Upper lobe of left lung (tissue), 6 donors: ENCODE data around the gene LIMD2. TPM values are rescaled to one million over a fixed set of nuclear protein-coding genes. Genes with fewer than 3 reads are reported as not detected.

Experiments used
- ATAC-seq, 2 donors: fragments of 200-7000 bp; cut with Tn5 transposase; one replicate each; pipeline ENCODE4 v1.9.1; 2022; ENCODE audit warnings: mild to moderate bottlenecking in 2 of 2, moderate library complexity in 2 of 2; ENCODE audit not compliant: low FRiP score in 2 of 2
- DNase-seq, 2 donors: peaks; one replicate each; pipeline ENCODE4 v3.0.0-alpha.2; 2019 to 2020
- H3K27ac ChIP-seq, 4 donors: fragments of 200-600 bp; sonication (generic); one replicate each; pipeline ENCODE4 v1.5.1; 2016 to 2019
- H3K27me3 ChIP-seq, 4 donors: fragments of 200-600 bp; sonication (generic); one replicate each; pipeline ENCODE4 v1.5.1; 2017 to 2019
- H3K36me3 ChIP-seq, 4 donors: fragments of 200-600 bp; sonication (generic); one replicate each; pipeline ENCODE4 v1.5.1; 2016 to 2019
- H3K4me1 ChIP-seq, 4 donors: fragments of 200-600 bp; sonication (generic); one replicate each; pipeline ENCODE4 v1.5.1; 2018 to 2019
- H3K4me3 ChIP-seq, 4 donors: fragments of 200-600 bp; sonication (generic); one replicate each; pipeline ENCODE4 v1.5.1; 2017 to 2019; ENCODE audit warnings: mild to moderate bottlenecking in 2 of 4, moderate library complexity in 1 of 4
- H3K9me3 ChIP-seq, 4 donors: fragments of 200-600 bp; sonication (generic); one replicate each; pipeline ENCODE4 v1.5.1; 2018 to 2019
- CTCF ChIP-seq, 6 experiments: fragments of 450-650 bp in 4 of 6; fragments of 200-600 bp in 2 of 6; sonication (generic) in 2 of 6; IDR thresholded peaks; one replicate each; pipeline ENCODE4 v1.5.1; 2016 to 2019; ENCODE audit warnings: antibody characterized with exemption in 6 of 6
- EP300 ChIP-seq, 4 donors: sonication (generic); formaldehyde crosslinking; IDR thresholded peaks; one replicate each; pipeline ENCODE4 v1.5.1; 2017; ENCODE audit warnings: antibody characterized with exemption in 4 of 4, control low read depth in 2 of 4
- POLR2A ChIP-seq, 4 donors: fragments of 450-650 bp; IDR thresholded peaks; one replicate each; pipeline ENCODE4 v1.5.1; 2016 to 2017; ENCODE audit warnings: antibody characterized with exemption in 4 of 4, mild to moderate bottlenecking in 2 of 4
- POLR2AphosphoS5 ChIP-seq, 2 donors: sonication (generic); formaldehyde crosslinking; IDR thresholded peaks; one replicate each; pipeline ENCODE4 v1.5.1; 2017; ENCODE audit warnings: antibody characterized with exemption in 2 of 2
- WGBS, 2 donors: methylation state at CpG; one replicate each; pipeline ENCODE4 v1.1.5; 2017 to 2018; 5-methylcytosine and 5-hydroxymethylcytosine counted together
- total RNA-seq, 6 donors: library from RNA; depleted of rRNA in 4 of 6; stranded (reverse); fragments of >200 nt in 4 of 6; gene quantifications; one replicate each; pipeline versions ENCODE4 v1.1.0 to v1.2.1, GENCODE V29; 2016 to 2021
- donor health status: DM: no; HTN: no; CAD: no; lungs with moderate emphysema.
- donor health status: DM: no; HTN: yes; CAD: no; lungs with severe emphysema.

The LIMD2 gene
- total RNA-seq, 6 donors from 2014 or later = 13.2 to 115 (median 21.6) TPM

- peak overlapping the region; percentile 74 to 85 (median 83) for H3K27ac ChIP-seq
- H3K4me1 ChIP-seq = peaks cover 37 to 47% (median 42%) of the 10 kb centered on the region in 4 donors
- no peak for TF ChIP-seq POLR2AphosphoS5 (IDR thresholded peaks at IDR 0.05)
- no peak for TF ChIP-seq CTCF (IDR thresholded peaks at IDR 0.05)
- no peak for TF ChIP-seq EP300 (IDR thresholded peaks at IDR 0.05)
- TF ChIP-seq POLR2A (IDR thresholded peaks at IDR 0.05) = no peak
- DNase-seq = no peak
- peak; percentile 42 to 60 for ATAC-seq
- H3K9me3 ChIP-seq = no peaks in the 10 kb centered on the region
- peaks cover 4 to 13% (median 8%) of the 10 kb centered on the region in 4 donors for H3K36me3 ChIP-seq
- H3K4me3 ChIP-seq = peak overlapping the region in 2 of 4 donors; percentile 20 to 27
- WGBS, 2 donors = 15 to 19% methylated on average over 4 of the region's 4 CpGs
- no peaks in the 10 kb centered on the region for H3K27me3 ChIP-seq
Observed at GRCh38 chr17:63675231-63675606, 24.7 kb downstream of the LIMD2 start.

GRCh38 chr17:63672856-63673255 lies 27.1 kb downstream of the LIMD2 start:
- ATAC-seq (no peak), DNase-seq (no peak)
- Histone ChIP-seq H3K9me3 (no peaks in the 10 kb centered on the region), H3K36me3 (peaks cover 13 to 34% (median 23%) of the 10 kb centered on the region in 4 donors), H3K27ac (peak overlapping the region in 1 of 4 donors; percentile 12), H3K4me3 (no peak overlapping the region), H3K4me1 (peaks cover 37 to 38% (median 38%) of the 10 kb centered on the region in 4 donors), H3K27me3 (no peaks in the 10 kb centered on the region)
- 92 to 93% methylated on average over 2 of the region's 2 CpGs for WGBS, 2 donors
- TF ChIP-seq POLR2A (IDR thresholded peaks at IDR 0.05) (no peak), EP300 (IDR thresholded peaks at IDR 0.05) (no peak), CTCF (IDR thresholded peaks at IDR 0.05) (no peak), POLR2AphosphoS5 (IDR thresholded peaks at IDR 0.05) (no peak)

- ATAC-seq (peak; percentile 72 to 85), DNase-seq (peak in 1 of 2 donors; percentile 57)
- WGBS, 2 donors = 38 to 45% methylated on average over 5 of the region's 5 CpGs
Observed at GRCh38 chr17:63665527-63666214, 34.3 kb downstream of the LIMD2 start.

GRCh38 chr17:63659850-63660249 lies 40.1 kb downstream of the LIMD2 start:
- Histone ChIP-seq H3K9me3 (no peaks in the 10 kb centered on the region), H3K4me1 (peaks cover 2 to 11% (median 6%) of the 10 kb centered on the region in 4 donors), H3K27me3 (no peaks in the 10 kb centered on the region), H3K27ac (no peak overlapping the region), H3K36me3 (peaks cover 14 to 76% (median 31%) of the 10 kb centered on the region in 4 donors), H3K4me3 (no peak overlapping the region)
- DNase-seq = no peak
- no peak for ATAC-seq
- TF ChIP-seq EP300 (IDR thresholded peaks at IDR 0.05) (no peak), POLR2AphosphoS5 (IDR thresholded peaks at IDR 0.05) (no peak), POLR2A (IDR thresholded peaks at IDR 0.05) (no peak), CTCF (IDR thresholded peaks at IDR 0.05) (no peak)
- WGBS, 2 donors = 83 to 86% methylated on average over 3 of the region's 3 CpGs

More at GRCh38 chr17:63665527-63666214, 34.3 kb downstream of the LIMD2 start:
- no peak for TF ChIP-seq POLR2A (IDR thresholded peaks at IDR 0.05)
- TF ChIP-seq POLR2AphosphoS5 (IDR thresholded peaks at IDR 0.05) = peak; percentile 35 to 87
- Histone ChIP-seq H3K27me3 (no peaks in the 10 kb centered on the region), H3K4me1 (peaks cover 20 to 23% (median 22%) of the 10 kb centered on the region in 4 donors), H3K27ac (peak overlapping the region; percentile 53 to 82 (median 70)), H3K4me3 (no peak overlapping the region), H3K9me3 (no peaks in the 10 kb centered on the region), H3K36me3 (peaks cover 13 to 82% (median 29%) of the 10 kb centered on the region in 4 donors)

GRCh38 chr17:63658366-63658765 lies 41.6 kb downstream of the LIMD2 start:
- TF ChIP-seq POLR2A (IDR thresholded peaks at IDR 0.05) = no peak
- no peak for TF ChIP-seq EP300 (IDR thresholded peaks at IDR 0.05)
- TF ChIP-seq POLR2AphosphoS5 (IDR thresholded peaks at IDR 0.05) = no peak
- no peak for TF ChIP-seq CTCF (IDR thresholded peaks at IDR 0.05)
- ATAC-seq (no peak), DNase-seq (no peak)
- Histone ChIP-seq H3K9me3 (no peaks in the 10 kb centered on the region), H3K36me3 (peaks cover 21 to 80% (median 37%) of the 10 kb centered on the region in 4 donors), H3K27me3 (no peaks in the 10 kb centered on the region), H3K4me3 (no peak overlapping the region), H3K27ac (no peak overlapping the region), H3K4me1 (peaks cover 0 to 4% (median 0%) of the 10 kb centered on the region in 4 donors)
- WGBS, 2 donors = 61 to 78% methylated on average over 1 of the region's 1 CpG
